SK-N-SH treated with all-trans-retinoic acid at 6 μM for 48 hours (cell line): ENCODE measurements around the gene STRBP.

Experiments used
- ARNTL ChIP-seq: fragments of 450-650 bp; formaldehyde crosslinking; IDR thresholded peaks from 2 replicates; pipeline ENCODE4 v1.5.0; 2020; ENCODE audit warnings: low read depth, mild to moderate bottlenecking, moderate library complexity, borderline replicate concordance
- OSR1 ChIP-seq: fragments of 250-450 bp; sonication (Bioruptor Pico); IDR thresholded peaks from 2 replicates; pipeline ENCODE4 v1.8.0; 2022; ENCODE audit warnings: moderate library complexity, mild to moderate bottlenecking, inconsistent platforms
- RARB ChIP-seq: fragments of 250-450 bp; sonication (Bioruptor Pico); IDR thresholded peaks from 2 replicates; pipeline ENCODE4 v1.8.0; 2021; ENCODE audit warnings: mild to moderate bottlenecking, moderate library complexity
- SNAI2 ChIP-seq: fragments of 250-450 bp; sonication (Bioruptor Pico); IDR thresholded peaks from 2 replicates; pipeline ENCODE4 v1.5.0; 2020; ENCODE audit warnings: mild to moderate bottlenecking, moderate library complexity
- ZNF70 ChIP-seq: fragments of 450-650 bp; formaldehyde crosslinking; IDR thresholded peaks from 2 replicates; pipeline ENCODE4 v1.5.0; 2020; ENCODE audit warnings: mild to moderate bottlenecking, moderate library complexity
- TF ChIP-seq, protein P1 (sequence below): fragments of 250-450 bp; sonication (Bioruptor Pico); IDR thresholded peaks from 2 replicates; pipeline ENCODE4 v1.8.0; 2020; ENCODE audit warnings: mild to moderate bottlenecking, moderate library complexity, borderline replicate concordance
- TF ChIP-seq, protein P2 (sequence below): fragments of 250-450 bp; sonication (Bioruptor Pico); IDR thresholded peaks from 2 replicates; pipeline ENCODE4 v1.5.1; 2020; ENCODE audit warnings: low read depth, mild to moderate bottlenecking, moderate library complexity

- no peak for TF ChIP-seq SNAI2
- TF ChIP-seq, protein P1, sequence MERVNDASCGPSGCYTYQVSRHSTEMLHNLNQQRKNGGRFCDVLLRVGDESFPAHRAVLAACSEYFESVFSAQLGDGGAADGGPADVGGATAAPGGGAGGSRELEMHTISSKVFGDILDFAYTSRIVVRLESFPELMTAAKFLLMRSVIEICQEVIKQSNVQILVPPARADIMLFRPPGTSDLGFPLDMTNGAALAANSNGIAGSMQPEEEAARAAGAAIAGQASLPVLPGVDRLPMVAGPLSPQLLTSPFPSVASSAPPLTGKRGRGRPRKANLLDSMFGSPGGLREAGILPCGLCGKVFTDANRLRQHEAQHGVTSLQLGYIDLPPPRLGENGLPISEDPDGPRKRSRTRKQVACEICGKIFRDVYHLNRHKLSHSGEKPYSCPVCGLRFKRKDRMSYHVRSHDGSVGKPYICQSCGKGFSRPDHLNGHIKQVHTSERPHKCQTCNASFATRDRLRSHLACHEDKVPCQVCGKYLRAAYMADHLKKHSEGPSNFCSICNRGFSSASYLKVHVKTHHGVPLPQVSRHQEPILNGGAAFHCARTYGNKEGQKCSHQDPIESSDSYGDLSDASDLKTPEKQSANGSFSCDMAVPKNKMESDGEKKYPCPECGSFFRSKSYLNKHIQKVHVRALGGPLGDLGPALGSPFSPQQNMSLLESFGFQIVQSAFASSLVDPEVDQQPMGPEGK, result no peak
- TF ChIP-seq ARNTL (CRISPR knock-in tag), result no peak
- TF ChIP-seq, protein P2, sequence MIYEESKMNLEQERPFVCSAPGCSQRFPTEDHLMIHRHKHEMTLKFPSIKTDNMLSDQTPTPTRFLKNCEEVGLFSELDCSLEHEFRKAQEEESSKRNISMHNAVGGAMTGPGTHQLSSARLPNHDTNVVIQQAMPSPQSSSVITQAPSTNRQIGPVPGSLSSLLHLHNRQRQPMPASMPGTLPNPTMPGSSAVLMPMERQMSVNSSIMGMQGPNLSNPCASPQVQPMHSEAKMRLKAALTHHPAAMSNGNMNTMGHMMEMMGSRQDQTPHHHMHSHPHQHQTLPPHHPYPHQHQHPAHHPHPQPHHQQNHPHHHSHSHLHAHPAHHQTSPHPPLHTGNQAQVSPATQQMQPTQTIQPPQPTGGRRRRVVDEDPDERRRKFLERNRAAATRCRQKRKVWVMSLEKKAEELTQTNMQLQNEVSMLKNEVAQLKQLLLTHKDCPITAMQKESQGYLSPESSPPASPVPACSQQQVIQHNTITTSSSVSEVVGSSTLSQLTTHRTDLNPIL, result no peak
- TF ChIP-seq OSR1 (CRISPR knock-in tag), result no peak
- TF ChIP-seq RARB (CRISPR knock-in tag), result no peak
- no peak for TF ChIP-seq ZNF70 (CRISPR knock-in tag)
These were observed 22.4 kb upstream of the STRBP start for GRCh38 chr9:123290764-123291163.
